GM12874 (cell line): ENCODE results near the gene PLA2G7.

Experiments
- TF ChIP-seq, protein P1 (sequence below): IDR thresholded peaks from 2 replicates; pipeline ENCODE4 v1.5.1; 2011; ENCODE audit warnings: low read depth, mild to moderate bottlenecking, control low read depth, low read length, moderate library complexity; ENCODE audit not compliant: insufficient read depth

Gene PLA2G7

GRCh38 chr6:46729787-46730326 lies 5.3 kb downstream of the PLA2G7 start:
- TF ChIP-seq, protein P1, sequence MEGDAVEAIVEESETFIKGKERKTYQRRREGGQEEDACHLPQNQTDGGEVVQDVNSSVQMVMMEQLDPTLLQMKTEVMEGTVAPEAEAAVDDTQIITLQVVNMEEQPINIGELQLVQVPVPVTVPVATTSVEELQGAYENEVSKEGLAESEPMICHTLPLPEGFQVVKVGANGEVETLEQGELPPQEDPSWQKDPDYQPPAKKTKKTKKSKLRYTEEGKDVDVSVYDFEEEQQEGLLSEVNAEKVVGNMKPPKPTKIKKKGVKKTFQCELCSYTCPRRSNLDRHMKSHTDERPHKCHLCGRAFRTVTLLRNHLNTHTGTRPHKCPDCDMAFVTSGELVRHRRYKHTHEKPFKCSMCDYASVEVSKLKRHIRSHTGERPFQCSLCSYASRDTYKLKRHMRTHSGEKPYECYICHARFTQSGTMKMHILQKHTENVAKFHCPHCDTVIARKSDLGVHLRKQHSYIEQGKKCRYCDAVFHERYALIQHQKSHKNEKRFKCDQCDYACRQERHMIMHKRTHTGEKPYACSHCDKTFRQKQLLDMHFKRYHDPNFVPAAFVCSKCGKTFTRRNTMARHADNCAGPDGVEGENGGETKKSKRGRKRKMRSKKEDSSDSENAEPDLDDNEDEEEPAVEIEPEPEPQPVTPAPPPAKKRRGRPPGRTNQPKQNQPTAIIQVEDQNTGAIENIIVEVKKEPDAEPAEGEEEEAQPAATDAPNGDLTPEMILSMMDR: no peak

DNA sequence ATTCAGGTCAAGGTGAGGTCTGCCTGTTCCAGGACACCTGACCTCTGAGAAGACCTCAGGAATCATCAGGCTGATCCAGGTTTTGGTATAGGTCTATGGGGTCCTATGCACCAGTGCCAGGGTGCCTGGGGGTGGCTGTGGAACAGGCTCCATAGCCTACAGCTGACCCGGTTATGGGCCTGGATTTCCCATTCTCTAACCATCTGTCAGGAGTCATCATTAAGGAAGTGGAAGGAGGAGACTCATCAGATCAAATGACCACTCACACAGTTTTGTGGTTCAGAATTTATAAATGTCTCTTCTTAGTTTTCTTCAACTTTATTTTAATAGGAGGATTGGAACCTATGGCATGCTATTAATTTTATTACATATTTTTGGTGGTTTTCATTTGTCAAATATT lies 14.8 kb downstream of the PLA2G7 start:
- TF ChIP-seq, protein P1: no peak

DNA sequence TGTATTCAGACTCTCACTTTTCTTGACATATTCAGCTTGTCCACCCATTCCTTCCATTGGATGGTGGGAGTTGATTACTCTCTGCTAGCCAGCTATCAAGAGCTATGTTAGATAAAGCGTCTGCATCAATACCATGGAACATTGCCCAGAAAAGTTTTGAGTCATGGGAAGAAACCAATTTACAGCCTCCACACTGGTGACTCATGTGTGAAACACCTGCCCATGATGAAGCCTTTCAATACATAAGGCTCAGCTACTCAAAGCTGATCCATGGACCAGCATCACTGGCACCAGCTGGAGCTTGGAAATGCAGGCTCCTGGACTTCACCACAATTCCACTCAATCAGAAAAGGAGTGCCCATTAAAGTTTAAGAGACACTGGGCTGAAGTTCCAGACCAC lies 16.1 kb downstream of the PLA2G7 start:
- TF ChIP-seq, protein P1: no peak

- TF ChIP-seq, protein P1: no peak
Measured at GRCh38 chr6:46715141-46715540, 20.0 kb downstream of the PLA2G7 start.

GRCh38 chr6:46711491-46711890 lies 23.7 kb downstream of the PLA2G7 start:
- TF ChIP-seq, protein P1: no peak

GRCh38 chr6:46706464-46706863 lies 28.7 kb downstream of the PLA2G7 start:
- TF ChIP-seq, protein P1: no peak

GRCh38 chr6:46704562-46704961 lies 30.6 kb downstream of the PLA2G7 start:
- TF ChIP-seq, protein P1: no peak

DNA sequence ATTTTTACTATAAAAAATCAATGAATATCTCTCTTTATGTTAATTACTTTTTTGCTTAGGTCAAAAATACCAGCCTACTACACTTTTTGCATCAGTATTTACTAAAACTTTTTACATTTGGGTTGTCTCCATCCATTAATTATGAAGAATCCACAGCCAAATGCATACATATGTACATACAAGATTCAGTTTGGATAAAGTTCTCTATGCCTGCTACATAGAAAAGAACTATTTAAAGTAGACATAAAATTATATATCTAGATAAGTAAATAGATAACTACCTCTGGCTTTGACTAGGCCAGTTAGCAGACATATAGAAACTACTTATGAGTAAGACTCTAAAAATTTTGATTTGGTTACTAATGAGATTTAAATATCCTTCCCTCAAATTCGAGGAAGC lies 35.2 kb downstream of the PLA2G7 start:
- TF ChIP-seq, protein P1: no peak
